Spleen (tissue), 7 donors: ENCODE measurements around the gene SYNDIG1.

Experiments
- CTCF ChIP-seq, 11 experiments: fragments of 200-600 bp in 7 of 11; fragments of 450-650 bp in 4 of 11; sonication (generic) in 4 of 11; IDR thresholded peaks in 8 of 11; conservative IDR thresholded peaks in 3 of 11; 1 replicate in 7 of 11; 2 replicates in 4 of 11; pipeline versions ENCODE4 v1.4.0 to v1.8.0; 2016 to 2021; ENCODE audit warnings: antibody characterized with exemption in 11 of 11, inconsistent platforms in 4 of 11, mild to moderate bottlenecking in 1 of 11
- POLR2A ChIP-seq, 3 donors: fragments of 450-650 bp; IDR thresholded peaks; one replicate each; pipeline ENCODE4 v1.5.1; 2017; ENCODE audit warnings: antibody characterized with exemption in 3 of 3, mild to moderate bottlenecking in 1 of 3
- donor health status: DM: no; HTN: no; CAD: no; lungs with moderate emphysema.
- donor health status: DM: no; HTN: no; CAD: no.
- donor health status: DM: no; HTN: no; CAD: no.

DNA sequence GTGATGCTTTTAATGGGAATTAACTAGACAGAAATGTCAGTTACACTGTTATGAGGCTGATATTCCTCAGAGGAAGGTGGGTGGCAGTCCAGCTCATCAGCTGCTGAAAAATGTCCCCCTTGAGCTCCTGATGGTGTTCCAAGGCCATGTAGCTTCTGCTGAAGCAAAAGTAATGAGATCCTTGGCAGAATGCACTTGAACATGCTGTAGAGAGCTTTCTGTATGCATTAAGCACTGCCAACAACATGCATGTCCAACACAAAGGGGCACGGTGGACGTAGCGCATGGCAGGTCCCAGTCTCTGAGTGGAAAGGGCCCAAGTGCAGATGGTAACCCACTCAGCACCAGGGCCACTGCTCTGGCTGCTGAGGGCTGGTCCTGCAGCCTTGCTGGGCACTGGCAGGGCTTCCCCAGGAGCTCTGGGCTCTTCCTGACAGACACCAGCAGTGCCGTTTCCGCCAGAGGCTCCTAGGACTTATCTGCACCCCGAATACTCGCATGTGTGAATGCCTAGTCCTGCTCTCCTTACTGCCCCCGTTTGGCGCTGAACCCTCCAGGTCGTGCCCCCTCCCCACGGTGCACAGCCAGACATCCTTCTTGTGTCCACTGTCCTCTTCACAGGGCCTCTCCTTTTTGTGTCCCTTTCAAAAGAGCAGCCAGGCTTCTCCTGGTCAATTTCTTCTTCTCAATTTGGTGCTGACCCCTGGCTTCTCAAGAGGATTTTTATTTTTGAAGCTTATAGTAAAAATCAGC, 18.6 kb upstream of the SYNDIG1 start:
- TF ChIP-seq POLR2A (IDR thresholded peaks at IDR 0.05), result no peak
- TF ChIP-seq CTCF (IDR thresholded peaks at IDR 0.05 in 8 of 11, conservative IDR thresholded peaks at IDR 0.05 in 3 of 11), result no peak
